ENCODE results near the gene ASXL2.
"Not testable (repeated sequence)": the region's sequence is repeated elsewhere in the genome, so short reads cannot be mapped to it uniquely, and the experiment has no call there.

Gene ASXL2

GRCh38 chr2:25920786-25921415 is 42.6 kb upstream of the ASXL2 start:
- TF ChIP-seq ESRRG (CRISPR knock-in tag; IDR thresholded peaks at IDR 0.05) = no peak
- no peak for TF ChIP-seq PPARA (CRISPR knock-in tag; IDR thresholded peaks at IDR 0.05; ENCODE audit: borderline replicate concordance)
- TF ChIP-seq ARNTL (CRISPR knock-in tag; IDR thresholded peaks at IDR 0.05; ENCODE audit: borderline replicate concordance, low read depth) = no peak
- TF ChIP-seq PATZ1 (CRISPR knock-in tag; IDR thresholded peaks at IDR 0.05; ENCODE audit: borderline replicate concordance) = no peak
- TF ChIP-seq ZC3H10 (CRISPR knock-in tag; IDR thresholded peaks at IDR 0.05) = no peak
- TF ChIP-seq BACH2 (CRISPR knock-in tag; IDR thresholded peaks at IDR 0.05; ENCODE audit: borderline replicate concordance) = no peak
- no peak for TF ChIP-seq ZNF8 (CRISPR knock-in tag; IDR thresholded peaks at IDR 0.05)
- no peak for TF ChIP-seq GLIS3 (CRISPR knock-in tag; IDR thresholded peaks at IDR 0.05)
- no peak for TF ChIP-seq TSHZ2 (CRISPR knock-in tag; IDR thresholded peaks at IDR 0.05)
- no peak for TF ChIP-seq ZFP30 (CRISPR knock-in tag; IDR thresholded peaks at IDR 0.05)
- no peak for ATAC-seq

GRCh38 chr2:25920336-25920735 is 42.0 kb upstream of the ASXL2 start:
- no peak for ATAC-seq
- TF ChIP-seq PATZ1 (CRISPR knock-in tag; IDR thresholded peaks at IDR 0.05; ENCODE audit: borderline replicate concordance) = no peak
- TF ChIP-seq ZFP3 (CRISPR knock-in tag; IDR thresholded peaks at IDR 0.05) = no peak
- TF ChIP-seq ISL1 (CRISPR knock-in tag; IDR thresholded peaks at IDR 0.05) = no peak
- TF ChIP-seq SNAI2 (CRISPR knock-in tag; IDR thresholded peaks at IDR 0.05) = no peak
- TF ChIP-seq TSHZ2 (CRISPR knock-in tag; IDR thresholded peaks at IDR 0.05) = no peak
- no peak for TF ChIP-seq OSR1 (CRISPR knock-in tag; IDR thresholded peaks at IDR 0.05)
- no peak for TF ChIP-seq ZNF565 (CRISPR knock-in tag; conservative IDR thresholded peaks at IDR 0.05; ENCODE audit: low read depth)
- no peak for TF ChIP-seq TCF4 (CRISPR knock-in tag; IDR thresholded peaks at IDR 0.05; ENCODE audit: borderline replicate concordance)
- TF ChIP-seq PPARA (CRISPR knock-in tag; IDR thresholded peaks at IDR 0.05; ENCODE audit: borderline replicate concordance) = no peak
- no peak for TF ChIP-seq GLIS3 (CRISPR knock-in tag; IDR thresholded peaks at IDR 0.05)
- no peak for TF ChIP-seq ESRRG (CRISPR knock-in tag; IDR thresholded peaks at IDR 0.05)

- no peak for TF ChIP-seq CSDC2 (CRISPR knock-in tag; IDR thresholded peaks at IDR 0.05)
- no peak for TF ChIP-seq OSR1 (CRISPR knock-in tag; IDR thresholded peaks at IDR 0.05)
- no peak for TF ChIP-seq SNAI2 (CRISPR knock-in tag; IDR thresholded peaks at IDR 0.05)
- TF ChIP-seq TCF4 (CRISPR knock-in tag; IDR thresholded peaks at IDR 0.05; ENCODE audit: borderline replicate concordance) = no peak
- no peak for TF ChIP-seq ZNF70 (CRISPR knock-in tag; IDR thresholded peaks at IDR 0.05)
- no peak for TF ChIP-seq ZNF8 (CRISPR knock-in tag; IDR thresholded peaks at IDR 0.05)
- TF ChIP-seq RARB (CRISPR knock-in tag; IDR thresholded peaks at IDR 0.05) = no peak
- TF ChIP-seq PATZ1 (CRISPR knock-in tag; IDR thresholded peaks at IDR 0.05; ENCODE audit: borderline replicate concordance) = no peak
- no peak for TF ChIP-seq BACH2 (CRISPR knock-in tag; IDR thresholded peaks at IDR 0.05; ENCODE audit: borderline replicate concordance)
- TF ChIP-seq TOX (CRISPR knock-in tag; IDR thresholded peaks at IDR 0.05; ENCODE audit: borderline replicate concordance) = no peak
- TF ChIP-seq ZNF565 (CRISPR knock-in tag; conservative IDR thresholded peaks at IDR 0.05; ENCODE audit: low read depth) = no peak
- ATAC-seq = no peak
Observed at GRCh38 chr2:25917832-25918231, 39.5 kb upstream of the ASXL2 start.

GRCh38 chr2:25917411-25917810 is 39.1 kb upstream of the ASXL2 start:
- not testable (repeated sequence) for ATAC-seq

- not testable (repeated sequence) for ATAC-seq
Observed at GRCh38 chr2:25915944-25916772, 37.9 kb upstream of the ASXL2 start.

GRCh38 chr2:25915411-25915810 is 37.1 kb upstream of the ASXL2 start:
- ATAC-seq = not testable (repeated sequence)

Measured in SK-N-SH treated with all-trans-retinoic acid at 6 μM for 48 hours (cell line).